HepG2 (cell line): ENCODE data around the gene FAM76A.

Source experiments
- KLF9 ChIP-seq: IDR thresholded peaks from 2 replicates; pipeline ENCODE4 v1.6.1; 2016; ENCODE audit warnings: low read depth
- POLR2A ChIP-seq, 2 experiments: IDR thresholded peaks; 2 replicates each; pipeline ENCODE4 v1.6.1; 2011; ENCODE audit warnings: low read depth in 2 of 2, low read length in 2 of 2, mild to moderate bottlenecking in 1 of 2, moderate library complexity in 1 of 2; ENCODE audit not compliant: insufficient read depth in 1 of 2
- PRDM10 ChIP-seq: sonication (generic); formaldehyde crosslinking; IDR thresholded peaks from 2 replicates; pipeline ENCODE4 v1.4.0; 2020; ENCODE audit warnings: low read depth, missing genetic modification reagents
- TAF1 ChIP-seq: sonication (generic); formaldehyde crosslinking; IDR thresholded peaks from 2 replicates; pipeline ENCODE4 v1.4.0; 2020; ENCODE audit warnings: missing genetic modification reagents
- ZBTB33 ChIP-seq: sonication (generic); formaldehyde crosslinking; IDR thresholded peaks from 2 replicates; pipeline ENCODE4 v1.4.0; 2020; ENCODE audit warnings: missing genetic modification reagents
- ZFP36 ChIP-seq: fragments of 150-350 bp; IDR thresholded peaks from 2 replicates; pipeline ENCODE4 v1.6.1; 2018; ENCODE audit warnings: borderline replicate concordance, low read length, low read depth; ENCODE audit not compliant: partially characterized antibody
- ZNF713 ChIP-seq: sonication (generic); formaldehyde crosslinking; IDR thresholded peaks from 2 replicates; pipeline ENCODE4 v1.4.0; 2020; ENCODE audit warnings: mild to moderate bottlenecking, missing genetic modification reagents
- ZNF781 ChIP-seq: sonication (generic); formaldehyde crosslinking; IDR thresholded peaks from 2 replicates; pipeline ENCODE4 v1.5.1; 2020; ENCODE audit warnings: borderline replicate concordance, mild to moderate bottlenecking, missing genetic modification reagents; ENCODE audit errors: not compliant biosample characterization
- TF ChIP-seq, protein P1 (sequence below): sonication (generic); formaldehyde crosslinking; IDR thresholded peaks from 2 replicates; pipeline ENCODE4 v1.5.0; 2020; ENCODE audit warnings: mild to moderate bottlenecking, missing genetic modification reagents, moderate library complexity

- TF ChIP-seq POLR2A (IDR thresholded peaks at IDR 0.05; ENCODE audit: insufficient read depth in 1 of 2, low read depth in 2 of 2, low read length in 2 of 2) = no peak
- TF ChIP-seq, protein P1, sequence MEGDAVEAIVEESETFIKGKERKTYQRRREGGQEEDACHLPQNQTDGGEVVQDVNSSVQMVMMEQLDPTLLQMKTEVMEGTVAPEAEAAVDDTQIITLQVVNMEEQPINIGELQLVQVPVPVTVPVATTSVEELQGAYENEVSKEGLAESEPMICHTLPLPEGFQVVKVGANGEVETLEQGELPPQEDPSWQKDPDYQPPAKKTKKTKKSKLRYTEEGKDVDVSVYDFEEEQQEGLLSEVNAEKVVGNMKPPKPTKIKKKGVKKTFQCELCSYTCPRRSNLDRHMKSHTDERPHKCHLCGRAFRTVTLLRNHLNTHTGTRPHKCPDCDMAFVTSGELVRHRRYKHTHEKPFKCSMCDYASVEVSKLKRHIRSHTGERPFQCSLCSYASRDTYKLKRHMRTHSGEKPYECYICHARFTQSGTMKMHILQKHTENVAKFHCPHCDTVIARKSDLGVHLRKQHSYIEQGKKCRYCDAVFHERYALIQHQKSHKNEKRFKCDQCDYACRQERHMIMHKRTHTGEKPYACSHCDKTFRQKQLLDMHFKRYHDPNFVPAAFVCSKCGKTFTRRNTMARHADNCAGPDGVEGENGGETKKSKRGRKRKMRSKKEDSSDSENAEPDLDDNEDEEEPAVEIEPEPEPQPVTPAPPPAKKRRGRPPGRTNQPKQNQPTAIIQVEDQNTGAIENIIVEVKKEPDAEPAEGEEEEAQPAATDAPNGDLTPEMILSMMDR (CRISPR knock-in tag) = no peak
- no peak for TF ChIP-seq KLF9
- TF ChIP-seq ZNF781 = no peak
- TF ChIP-seq TAF1 (CRISPR knock-in tag) = no peak
- no peak for TF ChIP-seq ZFP36
- no peak for TF ChIP-seq PRDM10 (CRISPR knock-in tag)
- TF ChIP-seq ZNF713 = no peak
- no peak for TF ChIP-seq ZBTB33
Measured at GRCh38 chr1:27713869-27714513, 11.8 kb upstream of the FAM76A start.
